Kidney epithelial cell (primary cell): ENCODE data around the gene CACNA1D. TPM values are rescaled to one million over a fixed set of nuclear protein-coding genes. Genes with fewer than 3 reads are reported as not detected.

Experiments used
- DNase-seq: peaks from one replicate; pipeline ENCODE4 v3.0.0-alpha.2; 2010; ENCODE audit warnings: low read depth
- H3K27me3 ChIP-seq: 2 replicates; pipeline ENCODE4 v1.6.0; 2011; ENCODE audit warnings: low read length; ENCODE audit not compliant: control insufficient read depth, insufficient read depth
- H3K36me3 ChIP-seq: 2 replicates; pipeline ENCODE4 v1.5.1; 2011; ENCODE audit warnings: low read length; ENCODE audit not compliant: control insufficient read depth, insufficient read depth
- H3K4me3 ChIP-seq: 2 replicates; pipeline ENCODE4 v1.5.1; 2011; ENCODE audit warnings: low read depth, mild to moderate bottlenecking, control low read depth, low read length
- CTCF ChIP-seq: IDR thresholded peaks from 2 replicates; pipeline ENCODE4 v1.5.1; 2011; ENCODE audit warnings: mild to moderate bottlenecking, moderate library complexity, low read length, control low read depth, inconsistent platforms; ENCODE audit not compliant: insufficient read depth, poor library complexity, severe bottlenecking
- total RNA-seq: library from RNA; depleted of rRNA; stranded (reverse); fragments of >200 nt; gene quantifications from 2 replicates; pipeline ENCODE4 v1.2.3, GENCODE V29; 2015

Gene CACNA1D
- total RNA-seq, 1 donor from 2014 or later, result 0.21 TPM

GRCh38 chr3:53525765-53526703 lies 31.6 kb downstream of the CACNA1D start:
- no peak for TF ChIP-seq CTCF
- Histone ChIP-seq H3K27me3 (no peaks in the 10 kb centered on the region), H3K4me3 (no peak overlapping the region), H3K36me3 (no peaks in the 10 kb centered on the region)
- no peak for DNase-seq

GRCh38 chr3:53526704-53527055 lies 32.3 kb downstream of the CACNA1D start:
- Histone ChIP-seq H3K36me3 (no peaks in the 10 kb centered on the region), H3K27me3 (no peaks in the 10 kb centered on the region), H3K4me3 (no peak overlapping the region)
- no peak for TF ChIP-seq CTCF
- no peak for DNase-seq

- no peak overlapping the region for H3K4me3 ChIP-seq
- no peaks in the 10 kb centered on the region for H3K27me3 ChIP-seq
- TF ChIP-seq CTCF, result no peak
- no peaks in the 10 kb centered on the region for H3K36me3 ChIP-seq
- no peak for DNase-seq
Observed at GRCh38 chr3:53530205-53530604, 35.8 kb downstream of the CACNA1D start.

- DNase-seq, result no peak
- TF ChIP-seq CTCF, result peak; percentile 2
- no peaks in the 10 kb centered on the region for H3K36me3 ChIP-seq
- no peaks in the 10 kb centered on the region for H3K27me3 ChIP-seq
- H3K4me3 ChIP-seq, result no peak overlapping the region
Observed at GRCh38 chr3:53531749-53532148, 37.3 kb downstream of the CACNA1D start.

- no peak for TF ChIP-seq CTCF
- no peaks in the 10 kb centered on the region for H3K36me3 ChIP-seq
- DNase-seq, result no peak
- H3K4me3 ChIP-seq, result no peak overlapping the region
- H3K27me3 ChIP-seq, result no peaks in the 10 kb centered on the region
Observed at GRCh38 chr3:53533472-53533871, 39.1 kb downstream of the CACNA1D start.

- Histone ChIP-seq H3K4me3 (no peak overlapping the region), H3K27me3 (no peaks in the 10 kb centered on the region), H3K36me3 (no peaks in the 10 kb centered on the region)
- TF ChIP-seq CTCF, result no peak
- no peak for DNase-seq
Observed at GRCh38 chr3:53534216-53534615, 39.8 kb downstream of the CACNA1D start.
